ENCODE results near the gene RBMS1.

- TF ChIP-seq, protein P1, sequence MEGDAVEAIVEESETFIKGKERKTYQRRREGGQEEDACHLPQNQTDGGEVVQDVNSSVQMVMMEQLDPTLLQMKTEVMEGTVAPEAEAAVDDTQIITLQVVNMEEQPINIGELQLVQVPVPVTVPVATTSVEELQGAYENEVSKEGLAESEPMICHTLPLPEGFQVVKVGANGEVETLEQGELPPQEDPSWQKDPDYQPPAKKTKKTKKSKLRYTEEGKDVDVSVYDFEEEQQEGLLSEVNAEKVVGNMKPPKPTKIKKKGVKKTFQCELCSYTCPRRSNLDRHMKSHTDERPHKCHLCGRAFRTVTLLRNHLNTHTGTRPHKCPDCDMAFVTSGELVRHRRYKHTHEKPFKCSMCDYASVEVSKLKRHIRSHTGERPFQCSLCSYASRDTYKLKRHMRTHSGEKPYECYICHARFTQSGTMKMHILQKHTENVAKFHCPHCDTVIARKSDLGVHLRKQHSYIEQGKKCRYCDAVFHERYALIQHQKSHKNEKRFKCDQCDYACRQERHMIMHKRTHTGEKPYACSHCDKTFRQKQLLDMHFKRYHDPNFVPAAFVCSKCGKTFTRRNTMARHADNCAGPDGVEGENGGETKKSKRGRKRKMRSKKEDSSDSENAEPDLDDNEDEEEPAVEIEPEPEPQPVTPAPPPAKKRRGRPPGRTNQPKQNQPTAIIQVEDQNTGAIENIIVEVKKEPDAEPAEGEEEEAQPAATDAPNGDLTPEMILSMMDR (IDR thresholded peaks at IDR 0.05), result no peak
- no peak for TF ChIP-seq POLR2AphosphoS5 (IDR thresholded peaks at IDR 0.05)
- TF ChIP-seq POLR2A (IDR thresholded peaks at IDR 0.05), result no peak
Measured at GRCh38 chr2:160322320-160322719, 171.3 kb downstream of the RBMS1 start.

Measured in breast epithelium (tissue), 3 donors.